Measurements from ENCODE around the gene SEPTIN2. TPM values are rescaled to one million over a fixed set of nuclear protein-coding genes. Genes with fewer than 3 reads are reported as not detected.

The SEPTIN2 gene
- total RNA-seq, 1 donor from 2014 or later: 552 TPM

DNA sequence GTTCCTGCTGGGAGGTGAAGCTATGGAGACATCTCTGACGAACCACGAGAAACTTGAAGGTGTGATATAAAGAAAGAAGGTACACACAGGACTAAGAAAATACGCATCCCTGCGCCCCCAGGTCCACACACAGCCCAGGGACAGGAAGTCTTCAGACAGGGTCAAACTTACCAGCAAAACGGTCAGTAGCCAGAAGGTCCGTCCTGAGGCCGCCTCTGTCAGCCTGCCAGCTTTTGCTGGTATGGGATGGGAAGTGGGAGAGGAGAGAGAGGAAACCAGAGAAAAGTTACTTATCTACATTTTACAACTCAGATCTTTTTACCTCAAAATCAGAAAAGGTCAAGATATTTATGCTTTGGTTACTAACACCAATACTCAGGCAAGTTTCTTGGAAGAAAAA is 47.4 kb upstream of the SEPTIN2 start:
- Histone ChIP-seq H2AFZ (ENCODE audit: low read depth, low read length) (no peak overlapping the region), H3K4me3 (ENCODE audit: insufficient read depth, low read depth, low read length) (no peak overlapping the region), H3K4me1 (ENCODE audit: insufficient read depth, low read length) (peaks cover 31% of the 10 kb centered on the region), H4K20me1 (ENCODE audit: insufficient read depth, low read length) (peaks cover 87% of the 10 kb centered on the region), H3K9me3 (ENCODE audit: insufficient read depth, low read depth, low read length) (no peaks in the 10 kb centered on the region), H3K9ac (ENCODE audit: low read length) (no peak overlapping the region), H3K27ac (ENCODE audit: low read depth, low read length) (no peak overlapping the region), H3K4me2 (ENCODE audit: low read length) (peak overlapping the region; percentile 88), H3K27me3 (ENCODE audit: insufficient read depth, low read length) (no peaks in the 10 kb centered on the region), H3K79me2 (ENCODE audit: insufficient read depth, low read length) (peaks cover 93% of the 10 kb centered on the region), H3K36me3 (ENCODE audit: insufficient read depth, low read length) (peaks cover 47% of the 10 kb centered on the region)
- Mint-ChIP-seq H3K4me1 (ENCODE audit: low read depth, unreplicated experiment) (peaks cover 48% of the 10 kb centered on the region), H3K27me3 (ENCODE audit: low read depth, unreplicated experiment) (no peaks in the 10 kb centered on the region), H3K36me3 (ENCODE audit: low read depth, unreplicated experiment) (peaks cover 39% of the 10 kb centered on the region), H3K27ac (ENCODE audit: unreplicated experiment) (no peak overlapping the region), H3K4me3 (ENCODE audit: unreplicated experiment) (peak overlapping the region; percentile 43), H3K9me3 (ENCODE audit: unreplicated experiment) (no peaks in the 10 kb centered on the region)
- DNase-seq (ENCODE audit: low read depth) (no peak), FAIRE-seq (no peak)
- no peak for TF ChIP-seq EZH2 (IDR thresholded peaks at IDR 0.05; ENCODE audit: insufficient read depth, low read length)
- TF ChIP-seq, protein P1, sequence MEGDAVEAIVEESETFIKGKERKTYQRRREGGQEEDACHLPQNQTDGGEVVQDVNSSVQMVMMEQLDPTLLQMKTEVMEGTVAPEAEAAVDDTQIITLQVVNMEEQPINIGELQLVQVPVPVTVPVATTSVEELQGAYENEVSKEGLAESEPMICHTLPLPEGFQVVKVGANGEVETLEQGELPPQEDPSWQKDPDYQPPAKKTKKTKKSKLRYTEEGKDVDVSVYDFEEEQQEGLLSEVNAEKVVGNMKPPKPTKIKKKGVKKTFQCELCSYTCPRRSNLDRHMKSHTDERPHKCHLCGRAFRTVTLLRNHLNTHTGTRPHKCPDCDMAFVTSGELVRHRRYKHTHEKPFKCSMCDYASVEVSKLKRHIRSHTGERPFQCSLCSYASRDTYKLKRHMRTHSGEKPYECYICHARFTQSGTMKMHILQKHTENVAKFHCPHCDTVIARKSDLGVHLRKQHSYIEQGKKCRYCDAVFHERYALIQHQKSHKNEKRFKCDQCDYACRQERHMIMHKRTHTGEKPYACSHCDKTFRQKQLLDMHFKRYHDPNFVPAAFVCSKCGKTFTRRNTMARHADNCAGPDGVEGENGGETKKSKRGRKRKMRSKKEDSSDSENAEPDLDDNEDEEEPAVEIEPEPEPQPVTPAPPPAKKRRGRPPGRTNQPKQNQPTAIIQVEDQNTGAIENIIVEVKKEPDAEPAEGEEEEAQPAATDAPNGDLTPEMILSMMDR (IDR thresholded peaks at IDR 0.05; ENCODE audit: insufficient read depth, low read depth, low read length): no peak

DNA sequence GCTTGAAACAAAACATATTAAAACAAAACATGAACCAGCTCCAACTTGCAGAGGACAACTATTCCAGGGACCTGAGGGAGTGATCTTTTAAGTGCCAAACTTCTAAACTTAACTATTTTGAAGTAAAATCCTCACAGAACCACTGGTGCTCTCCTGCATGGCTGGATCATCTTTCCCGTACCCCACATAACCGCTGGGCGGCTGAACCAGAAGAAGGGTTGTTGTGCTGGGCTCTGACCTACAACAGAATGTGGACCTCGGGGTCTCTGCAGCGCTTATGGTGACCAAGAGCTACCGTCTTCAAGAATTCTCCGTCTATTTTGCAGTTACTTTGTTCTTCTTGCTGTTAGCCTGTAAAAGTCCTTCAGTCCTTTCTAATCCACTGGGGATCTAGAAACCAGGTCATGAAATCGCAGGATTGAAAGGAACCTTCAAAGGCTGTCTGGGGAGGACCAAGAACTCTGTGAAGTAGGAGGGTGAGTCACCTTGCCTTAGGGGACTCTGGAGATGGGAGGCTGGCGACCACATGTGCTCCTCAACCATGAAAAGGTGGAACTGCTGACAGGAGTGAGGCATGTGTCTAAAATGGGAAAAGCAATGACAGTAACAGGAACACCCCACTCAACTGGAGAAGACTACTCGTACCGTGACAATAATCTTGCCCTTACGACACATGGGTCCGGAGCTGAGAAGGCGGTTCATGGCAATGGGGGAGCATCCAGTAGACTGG is 46.8 kb upstream of the SEPTIN2 start:
- H3K79me2 ChIP-seq (ENCODE audit: insufficient read depth, low read length): peaks cover 93% of the 10 kb centered on the region

More for the DNA sequence above, 46.8 kb upstream of the SEPTIN2 start:
- Mint-ChIP-seq H3K27ac (ENCODE audit: unreplicated experiment) (peak overlapping the region; percentile 8), H3K4me3 (ENCODE audit: unreplicated experiment) (peak overlapping the region; percentile 99), H3K36me3 (ENCODE audit: low read depth, unreplicated experiment) (peaks cover 40% of the 10 kb centered on the region), H3K27me3 (ENCODE audit: low read depth, unreplicated experiment) (no peaks in the 10 kb centered on the region), H3K4me1 (ENCODE audit: low read depth, unreplicated experiment) (peaks cover 53% of the 10 kb centered on the region), H3K9me3 (ENCODE audit: unreplicated experiment) (no peaks in the 10 kb centered on the region)
- peak; percentile 15 for DNase-seq (ENCODE audit: low read depth)
- peaks cover 33% of the 10 kb centered on the region for H3K4me1 ChIP-seq (ENCODE audit: insufficient read depth, low read length)
- peak overlapping the region; percentile 88 for H3K4me2 ChIP-seq (ENCODE audit: low read length)
- H3K36me3 ChIP-seq (ENCODE audit: insufficient read depth, low read length): peaks cover 41% of the 10 kb centered on the region
- FAIRE-seq: no peak
- TF ChIP-seq, protein P1 (IDR thresholded peaks at IDR 0.05; ENCODE audit: insufficient read depth, low read depth, low read length): no peak
- TF ChIP-seq EZH2 (IDR thresholded peaks at IDR 0.05; ENCODE audit: insufficient read depth, low read length): no peak
- no peaks in the 10 kb centered on the region for H3K27me3 ChIP-seq (ENCODE audit: insufficient read depth, low read length)
- no peaks in the 10 kb centered on the region for H3K9me3 ChIP-seq (ENCODE audit: insufficient read depth, low read depth, low read length)
- H3K4me3 ChIP-seq (ENCODE audit: insufficient read depth, low read depth, low read length): no peak overlapping the region
- H2AFZ ChIP-seq (ENCODE audit: low read depth, low read length): no peak overlapping the region
- no peak overlapping the region for H3K27ac ChIP-seq (ENCODE audit: low read depth, low read length)
- H4K20me1 ChIP-seq (ENCODE audit: insufficient read depth, low read length): peaks cover 87% of the 10 kb centered on the region
- H3K9ac ChIP-seq (ENCODE audit: low read length): no peak overlapping the region

Measured in astrocyte (in vitro differentiated cells and primary cell).